HEK293T (cell line): ENCODE results near the gene PLCD3.
"Not testable (repeated sequence)": the region's sequence is repeated elsewhere in the genome, so short reads cannot be mapped to it uniquely, and the experiment has no call there.

ENCODE experiments used
- BHLHE40 ChIP-seq: fragments of 450-650 bp; IDR thresholded peaks from 2 replicates; pipeline ENCODE4 v1.6.1; 2016; ENCODE audit warnings: mild to moderate bottlenecking, moderate library complexity, borderline replicate concordance
- CTBP1 ChIP-seq: fragments of 450-650 bp; IDR thresholded peaks from 2 replicates; pipeline ENCODE4 v1.6.1; 2016; ENCODE audit warnings: borderline replicate concordance
- ELF4 ChIP-seq: fragments of 450-650 bp; IDR thresholded peaks from 2 replicates; pipeline ENCODE4 v1.6.1; 2017; ENCODE audit warnings: antibody characterized with exemption
- FOXA1 ChIP-seq: fragments of 450-650 bp; IDR thresholded peaks from 2 replicates; pipeline ENCODE4 v1.6.1; 2016; ENCODE audit warnings: mild to moderate bottlenecking
- FOXK2 ChIP-seq: fragments of 450-650 bp; IDR thresholded peaks from 2 replicates; pipeline ENCODE4 v1.6.1; 2016; ENCODE audit warnings: mild to moderate bottlenecking
- FOXM1 ChIP-seq: fragments of 450-650 bp; IDR thresholded peaks from 2 replicates; pipeline ENCODE4 v1.6.1; 2017; ENCODE audit warnings: mild to moderate bottlenecking, borderline replicate concordance
- NFRKB ChIP-seq: fragments of 450-650 bp; IDR thresholded peaks from 2 replicates; pipeline ENCODE4 v1.6.1; 2016; ENCODE audit warnings: mild to moderate bottlenecking, moderate library complexity
- SP1 ChIP-seq: fragments of 450-650 bp; IDR thresholded peaks from 2 replicates; pipeline ENCODE4 v1.6.1; 2017
- SUZ12 ChIP-seq: fragments of 450-650 bp; IDR thresholded peaks from 2 replicates; pipeline ENCODE4 v1.6.1; 2016; ENCODE audit warnings: mild to moderate bottlenecking
- TARDBP ChIP-seq: fragments of 450-650 bp; IDR thresholded peaks from 2 replicates; pipeline ENCODE4 v1.6.1; 2016

DNA sequence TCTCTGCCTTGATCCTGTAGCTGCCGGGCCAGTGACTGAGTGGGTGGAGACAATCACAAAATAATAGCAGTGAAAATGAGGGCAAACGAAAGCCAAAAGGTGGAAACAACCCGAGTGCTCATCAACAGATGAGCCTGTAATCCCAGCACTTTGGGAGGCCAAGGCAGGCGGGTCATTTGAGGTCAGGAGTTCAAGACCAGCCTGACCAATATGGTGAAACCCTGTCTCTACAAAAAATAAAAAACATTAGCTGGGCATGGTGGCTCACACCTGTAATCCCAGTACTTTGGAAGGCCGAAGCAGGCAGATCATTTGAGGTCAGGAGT, 7.6 kb downstream of the PLCD3 start:
- TF ChIP-seq FOXM1, BHLHE40, TARDBP, NFRKB, FOXK2, SP1, SUZ12, FOXA1, ELF4, CTBP1: not testable (repeated sequence)
